Keratinocyte (primary cell): ENCODE results near the gene TICRR. TPM values are rescaled to one million over a fixed set of nuclear protein-coding genes. Genes with fewer than 3 reads are reported as not detected.

Experiments
- DNase-seq: peaks from one replicate; pipeline ENCODE4 v3.0.0-alpha.2; 2011; ENCODE audit warnings: low read depth, missing footprints, low spot score
- FAIRE-seq: peaks from 2 replicates; lab custom pipeline; 2011; peaks lifted over from hg19 to GRCh38; lab: Jason Lieb, UNC
- H2AFZ ChIP-seq: 2 replicates; pipeline ENCODE4 v1.6.0; 2012; ENCODE audit warnings: low read length, control low read depth, inconsistent platforms; ENCODE audit not compliant: control insufficient read depth
- H3K27ac ChIP-seq: 2 replicates; pipeline ENCODE4 v1.5.1; 2011; ENCODE audit warnings: low read length; ENCODE audit not compliant: control insufficient read depth, insufficient read depth
- H3K27me3 ChIP-seq: 3 replicates; pipeline ENCODE4 v1.6.0; 2011; ENCODE audit warnings: low read length; ENCODE audit not compliant: control insufficient read depth, insufficient read depth; ENCODE audit errors: extremely low read depth
- H3K36me3 ChIP-seq, 2 experiments: 2 replicates in 1 of 2; 3 replicates in 1 of 2; pipeline ENCODE4 v1.5.1; 2011; ENCODE audit warnings: low read length in 2 of 2, mild to moderate bottlenecking in 1 of 2; ENCODE audit not compliant: control insufficient read depth in 2 of 2, insufficient read depth in 2 of 2; ENCODE audit errors: extremely low read depth in 1 of 2
- H3K4me1 ChIP-seq: 3 replicates; pipeline ENCODE4 v1.5.1; 2011; ENCODE audit warnings: low read length; ENCODE audit not compliant: control insufficient read depth, insufficient read depth; ENCODE audit errors: extremely low read depth
- H3K4me2 ChIP-seq: 3 replicates; pipeline ENCODE4 v1.6.0; 2011; ENCODE audit warnings: low read depth, low read length; ENCODE audit not compliant: control insufficient read depth, insufficient read depth; ENCODE audit errors: extremely low read depth
- H3K4me3 ChIP-seq, 3 experiments: fragments of 200-600 bp in 1 of 3; sonication (generic) in 1 of 3; 2 replicates in 2 of 3; 3 replicates in 1 of 3; pipeline ENCODE4 v1.5.1; 2011 to 2016; ENCODE audit warnings: low read length in 3 of 3, mild to moderate bottlenecking in 3 of 3, control low read depth in 2 of 3, inconsistent platforms in 1 of 3, low read depth in 1 of 3, mixed read lengths in 1 of 3, mixed run types in 1 of 3, moderate library complexity in 1 of 3; ENCODE audit not compliant: control insufficient read depth in 2 of 3, insufficient read depth in 2 of 3; ENCODE audit errors: extremely low read depth in 1 of 3
- H3K79me2 ChIP-seq: 2 replicates; pipeline ENCODE4 v1.6.0; 2012; ENCODE audit warnings: low read length; ENCODE audit not compliant: control insufficient read depth, insufficient read depth
- H3K9ac ChIP-seq: 3 replicates; pipeline ENCODE4 v1.6.0; 2011; ENCODE audit warnings: low read length; ENCODE audit not compliant: control insufficient read depth, insufficient read depth; ENCODE audit errors: extremely low read depth
- H3K9me1 ChIP-seq: 3 replicates; pipeline ENCODE4 v1.6.0; 2011; ENCODE audit warnings: low read length; ENCODE audit not compliant: control insufficient read depth, insufficient read depth; ENCODE audit errors: extremely low read depth
- H3K9me3 ChIP-seq: 2 replicates; pipeline ENCODE4 v1.5.1; 2012; ENCODE audit warnings: low read depth, low read length; ENCODE audit not compliant: control insufficient read depth
- H4K20me1 ChIP-seq: 3 replicates; pipeline ENCODE4 v1.6.0; 2011; ENCODE audit warnings: low read length; ENCODE audit not compliant: control insufficient read depth, insufficient read depth; ENCODE audit errors: extremely low read depth
- EZH2 ChIP-seq: IDR thresholded peaks from one replicate; pipeline ENCODE4 v1.6.1; 2012; ENCODE audit warnings: inconsistent platforms, mild to moderate bottlenecking, low read length, moderate library complexity
- dilution Hi-C: fragments of 300-500 bp; cut with MboI; formaldehyde crosslinking; loops from one replicate; pipeline ENCODE4 v1.7.0; 2020; ENCODE audit warnings: low sequenced_read_pairs; ENCODE audit not compliant: extremely low pct_ligation_motif_present
- polyA plus RNA-seq, 5 experiments: library from polyadenylated mRNA; depleted of rRNA in 3 of 5; stranded (reverse) in 3 of 5; stranded (forward) in 1 of 5; unstranded in 1 of 5; fragments of >200 nt; gene quantifications; 1 replicate in 1 of 5; 2 replicates in 3 of 5; 3 replicates in 1 of 5; pipeline versions ENCODE4 v1.2.1 to v1.2.3, GENCODE V29; 2011 to 2012; ENCODE audit warnings: missing spikeins in 2 of 5, low read depth in 1 of 5, low replicate concordance in 1 of 5
- TF ChIP-seq, protein P1 (sequence below), 3 experiments: IDR thresholded peaks in 1 of 3; conservative IDR thresholded peaks in 1 of 3; optimal IDR thresholded peaks in 1 of 3; 2 replicates in 2 of 3; 3 replicates in 1 of 3; pipeline versions ENCODE3 to v1.5.1; 2011; ENCODE audit warnings: low read length in 3 of 3, mild to moderate bottlenecking in 3 of 3, moderate library complexity in 2 of 3, control low read depth in 1 of 3, inconsistent platforms in 1 of 3; ENCODE audit not compliant: insufficient read depth in 2 of 3; ENCODE audit errors: extremely low read depth in 1 of 3

Gene TICRR
- polyA plus RNA-seq, 1 donor (not counting 4 experiments of a cell fraction or from before 2014, with no cell fraction given) = 2.9 TPM

DNA sequence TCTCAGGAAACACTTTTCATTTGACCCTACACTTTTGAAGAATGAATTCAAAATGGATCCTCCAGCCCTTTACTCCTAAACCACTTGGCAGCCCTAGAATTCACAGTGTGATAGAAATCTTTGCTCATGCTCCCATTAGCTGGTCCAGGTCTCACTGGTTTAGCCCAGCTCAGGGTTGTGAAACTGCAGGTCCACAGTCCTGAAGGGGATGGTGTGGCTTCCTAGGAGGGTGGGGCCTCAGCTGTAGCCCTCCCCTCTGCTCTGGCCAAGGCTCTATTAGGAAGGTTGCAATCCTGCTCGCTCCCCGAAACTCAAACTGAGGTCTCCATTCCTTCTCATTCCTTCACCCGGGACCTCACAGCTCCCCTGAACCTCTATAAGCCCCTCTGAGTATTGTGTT is 21.6 kb upstream of the TICRR start:
- Histone ChIP-seq H3K4me3 (no peak overlapping the region), H3K9me3 (no peaks in the 10 kb centered on the region), H3K9me1 (no peaks in the 10 kb centered on the region), H3K4me1 (no peaks in the 10 kb centered on the region), H3K27me3 (no peaks in the 10 kb centered on the region), H3K27ac (no peak overlapping the region), H3K36me3 (no peaks in the 10 kb centered on the region), H2AFZ (no peak overlapping the region), H3K9ac (no peak overlapping the region), H3K4me2 (no peak overlapping the region), H3K79me2 (no peaks in the 10 kb centered on the region), H4K20me1 (no peaks in the 10 kb centered on the region)
- dilution Hi-C loops = no loop called here
- no peak for DNase-seq
- no peak for TF ChIP-seq EZH2
- TF ChIP-seq, protein P1, sequence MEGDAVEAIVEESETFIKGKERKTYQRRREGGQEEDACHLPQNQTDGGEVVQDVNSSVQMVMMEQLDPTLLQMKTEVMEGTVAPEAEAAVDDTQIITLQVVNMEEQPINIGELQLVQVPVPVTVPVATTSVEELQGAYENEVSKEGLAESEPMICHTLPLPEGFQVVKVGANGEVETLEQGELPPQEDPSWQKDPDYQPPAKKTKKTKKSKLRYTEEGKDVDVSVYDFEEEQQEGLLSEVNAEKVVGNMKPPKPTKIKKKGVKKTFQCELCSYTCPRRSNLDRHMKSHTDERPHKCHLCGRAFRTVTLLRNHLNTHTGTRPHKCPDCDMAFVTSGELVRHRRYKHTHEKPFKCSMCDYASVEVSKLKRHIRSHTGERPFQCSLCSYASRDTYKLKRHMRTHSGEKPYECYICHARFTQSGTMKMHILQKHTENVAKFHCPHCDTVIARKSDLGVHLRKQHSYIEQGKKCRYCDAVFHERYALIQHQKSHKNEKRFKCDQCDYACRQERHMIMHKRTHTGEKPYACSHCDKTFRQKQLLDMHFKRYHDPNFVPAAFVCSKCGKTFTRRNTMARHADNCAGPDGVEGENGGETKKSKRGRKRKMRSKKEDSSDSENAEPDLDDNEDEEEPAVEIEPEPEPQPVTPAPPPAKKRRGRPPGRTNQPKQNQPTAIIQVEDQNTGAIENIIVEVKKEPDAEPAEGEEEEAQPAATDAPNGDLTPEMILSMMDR (optimal IDR thresholded peaks at IDR 0.05 in 1 of 3, IDR thresholded peaks at IDR 0.05 in 1 of 3, conservative IDR thresholded peaks at IDR 0.05 in 1 of 3; ENCODE audit: extremely low read depth in 1 of 3, insufficient read depth in 2 of 3, low read length in 3 of 3) = no peak
- no peak for FAIRE-seq

- Histone ChIP-seq H3K4me3 (no peak overlapping the region), H3K27me3 (no peaks in the 10 kb centered on the region), H3K36me3 (no peaks in the 10 kb centered on the region), H3K9me3 (no peaks in the 10 kb centered on the region), H3K79me2 (no peaks in the 10 kb centered on the region), H4K20me1 (no peaks in the 10 kb centered on the region), H2AFZ (no peak overlapping the region), H3K9ac (no peak overlapping the region), H3K9me1 (no peaks in the 10 kb centered on the region), H3K4me1 (no peaks in the 10 kb centered on the region), H3K4me2 (no peak overlapping the region), H3K27ac (no peak overlapping the region)
- no peak for DNase-seq
- no peak for FAIRE-seq
- TF ChIP-seq, protein P1 (optimal IDR thresholded peaks at IDR 0.05 in 1 of 3, IDR thresholded peaks at IDR 0.05 in 1 of 3, conservative IDR thresholded peaks at IDR 0.05 in 1 of 3; ENCODE audit: extremely low read depth in 1 of 3, insufficient read depth in 2 of 3, low read length in 3 of 3) = no peak
- no peak for TF ChIP-seq EZH2
- dilution Hi-C loops = no loop called here
These were observed 21.0 kb upstream of the TICRR start for GRCh38 chr15:89554247-89554646.
